LoVo (cell line): Measurements from ENCODE around the gene BTBD10.

ENCODE experiments used
- DNase-seq: peaks from one replicate; pipeline ENCODE4 v3.0.0-alpha.2; 2016; ENCODE audit warnings: low spot score

BTBD10 gene

GRCh38 chr11:13462901-13463778 lies at the start of gene BTBD10:
Gene BTBD10, minus strand, starts transcription at chr11:13463222. Its CDS starts 18,098 bp downstream, at chr11:13445124.
- DNase-seq = peak; percentile 95

- no peak for DNase-seq
These were observed 40.4 kb upstream of the BTBD10 start for GRCh38 chr11:13503393-13503792.

GRCh38 chr11:13502492-13502891 lies 39.5 kb upstream of the BTBD10 start:
- DNase-seq = no peak

- no peak for DNase-seq
These were observed 32.9 kb upstream of the BTBD10 start, which contains the start of gene PTH for GRCh38 chr11:13495929-13496328. Gene PTH, minus strand, starts transcription at chr11:13495997. Its CDS starts 3,142 bp downstream, at chr11:13492855.

GRCh38 chr11:13494051-13494450 lies 31.0 kb upstream of the BTBD10 start:
- no peak for DNase-seq

- DNase-seq = peak; percentile 61
These were observed 24.6 kb upstream of the BTBD10 start for GRCh38 chr11:13487661-13488030.

- DNase-seq = peak; percentile 67
These were observed 24.1 kb upstream of the BTBD10 start for GRCh38 chr11:13486926-13487660.

- peak; percentile 54 for DNase-seq
These were observed 17.2 kb upstream of the BTBD10 start for GRCh38 chr11:13480198-13480597.

- DNase-seq = no peak
These were observed 16.7 kb upstream of the BTBD10 start for GRCh38 chr11:13479688-13480087.

GRCh38 chr11:13475091-13475490 lies 12.1 kb upstream of the BTBD10 start:
- DNase-seq = no peak

GRCh38 chr11:13473013-13473722 lies 10.1 kb upstream of the BTBD10 start:
- no peak for DNase-seq

GRCh38 chr11:13468750-13469149 lies 5.7 kb upstream of the BTBD10 start:
- DNase-seq = peak; percentile 18

GRCh38 chr11:13465909-13466371 lies 2.9 kb upstream of the BTBD10 start:
- DNase-seq = peak; percentile 44

- peak; percentile 24 for DNase-seq
These were observed 813 bp upstream of the BTBD10 start for GRCh38 chr11:13463779-13464290.

GRCh38 chr11:13462311-13462900 lies 616 bp downstream of the BTBD10 start:
- DNase-seq = peak; percentile 81

GRCh38 chr11:13461291-13461690 lies 1.7 kb downstream of the BTBD10 start:
- DNase-seq = no peak

GRCh38 chr11:13450832-13451397 lies 12.1 kb downstream of the BTBD10 start:
- no peak for DNase-seq

GRCh38 chr11:13449522-13449921 lies 13.5 kb downstream of the BTBD10 start:
- DNase-seq = no peak

- DNase-seq = no peak
These were observed 14.1 kb downstream of the BTBD10 start for GRCh38 chr11:13448876-13449275.

- DNase-seq = no peak
These were observed 16.6 kb downstream of the BTBD10 start for GRCh38 chr11:13446444-13446843.

- no peak for DNase-seq
These were observed 17.4 kb downstream of the BTBD10 start for GRCh38 chr11:13445588-13445987.
